RWPE2 (cell line): ENCODE measurements around the gene TMOD3.

ENCODE experiments used
- ATAC-seq: fragments of 200-7000 bp; cut with Tn5 transposase; 3 replicates; pipeline ENCODE4 v1.9.1; 2021; ENCODE audit warnings: low read depth
- DNase-seq: peaks from one replicate; pipeline ENCODE4 v3.0.0-alpha.2; 2020; ENCODE audit warnings: low spot score
- H3K27ac ChIP-seq: fragments of 450-650 bp; 2 replicates; pipeline ENCODE4 v1.5.1; 2017; ENCODE audit warnings: mild to moderate bottlenecking; ENCODE audit not compliant: poor library complexity, severe bottlenecking
- H3K27me3 ChIP-seq: fragments of 250-450 bp; sonication (Bioruptor Pico); 2 replicates; pipeline ENCODE4 v1.5.1; 2021; ENCODE audit warnings: mild to moderate bottlenecking, moderate library complexity; ENCODE audit not compliant: insufficient read depth, poor library complexity, severe bottlenecking
- H3K36me3 ChIP-seq: fragments of 250-450 bp; sonication (Bioruptor Pico); 2 replicates; pipeline ENCODE4 v1.5.1; 2020; ENCODE audit warnings: low read depth, mild to moderate bottlenecking, moderate library complexity
- H3K4me1 ChIP-seq: fragments of 250-450 bp; sonication (Bioruptor Pico); 2 replicates; pipeline ENCODE4 v1.5.1; 2021; ENCODE audit warnings: mild to moderate bottlenecking, moderate library complexity; ENCODE audit not compliant: insufficient read depth, poor library complexity, severe bottlenecking
- H3K4me3 ChIP-seq: fragments of 250-450 bp; sonication (Bioruptor Pico); 2 replicates; pipeline ENCODE4 v1.5.1; 2021; ENCODE audit warnings: mild to moderate bottlenecking, moderate library complexity; ENCODE audit not compliant: severe bottlenecking
- H3K9me3 ChIP-seq: fragments of 250-450 bp; sonication (Bioruptor Pico); 2 replicates; pipeline ENCODE4 v1.5.1; 2021; ENCODE audit warnings: mild to moderate bottlenecking, moderate library complexity; ENCODE audit not compliant: severe bottlenecking
- TF ChIP-seq, protein P1 (sequence below): fragments of 450-650 bp; IDR thresholded peaks from one replicate; pipeline ENCODE4 v1.5.1; 2017; ENCODE audit warnings: mild to moderate bottlenecking, moderate library complexity; ENCODE audit not compliant: poor library complexity, severe bottlenecking

The TMOD3 gene

DNA sequence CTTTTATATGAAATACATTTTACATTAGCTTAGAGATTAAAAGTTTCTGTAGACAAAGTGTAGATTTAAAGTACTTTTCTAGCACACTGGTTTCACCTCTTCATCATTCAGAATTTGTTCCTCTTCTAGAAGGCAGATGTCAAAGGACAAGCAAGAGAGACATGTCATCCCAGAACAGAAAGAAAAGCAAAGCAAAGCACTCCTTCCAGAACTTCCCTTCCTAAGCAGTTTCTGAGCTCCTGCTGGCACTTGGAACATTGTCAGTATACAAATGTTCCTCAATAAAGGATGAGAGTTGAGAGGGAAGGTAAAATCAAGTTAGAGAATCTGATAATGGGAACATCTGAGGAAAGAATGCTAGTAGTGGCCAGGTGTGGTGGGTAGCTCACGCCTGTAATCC, 26.2 kb downstream of the TMOD3 start:
- H3K9me3 ChIP-seq = no peaks in the 10 kb centered on the region
- ATAC-seq = no peak
- H3K27me3 ChIP-seq = no peaks in the 10 kb centered on the region
- DNase-seq = no peak
- TF ChIP-seq, protein P1, sequence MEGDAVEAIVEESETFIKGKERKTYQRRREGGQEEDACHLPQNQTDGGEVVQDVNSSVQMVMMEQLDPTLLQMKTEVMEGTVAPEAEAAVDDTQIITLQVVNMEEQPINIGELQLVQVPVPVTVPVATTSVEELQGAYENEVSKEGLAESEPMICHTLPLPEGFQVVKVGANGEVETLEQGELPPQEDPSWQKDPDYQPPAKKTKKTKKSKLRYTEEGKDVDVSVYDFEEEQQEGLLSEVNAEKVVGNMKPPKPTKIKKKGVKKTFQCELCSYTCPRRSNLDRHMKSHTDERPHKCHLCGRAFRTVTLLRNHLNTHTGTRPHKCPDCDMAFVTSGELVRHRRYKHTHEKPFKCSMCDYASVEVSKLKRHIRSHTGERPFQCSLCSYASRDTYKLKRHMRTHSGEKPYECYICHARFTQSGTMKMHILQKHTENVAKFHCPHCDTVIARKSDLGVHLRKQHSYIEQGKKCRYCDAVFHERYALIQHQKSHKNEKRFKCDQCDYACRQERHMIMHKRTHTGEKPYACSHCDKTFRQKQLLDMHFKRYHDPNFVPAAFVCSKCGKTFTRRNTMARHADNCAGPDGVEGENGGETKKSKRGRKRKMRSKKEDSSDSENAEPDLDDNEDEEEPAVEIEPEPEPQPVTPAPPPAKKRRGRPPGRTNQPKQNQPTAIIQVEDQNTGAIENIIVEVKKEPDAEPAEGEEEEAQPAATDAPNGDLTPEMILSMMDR = no peak
- H3K4me1 ChIP-seq = no peaks in the 10 kb centered on the region
- peak overlapping the region; percentile 13 for H3K27ac ChIP-seq
- no peak overlapping the region for H3K4me3 ChIP-seq
- peaks cover 26% of the 10 kb centered on the region for H3K36me3 ChIP-seq

DNA sequence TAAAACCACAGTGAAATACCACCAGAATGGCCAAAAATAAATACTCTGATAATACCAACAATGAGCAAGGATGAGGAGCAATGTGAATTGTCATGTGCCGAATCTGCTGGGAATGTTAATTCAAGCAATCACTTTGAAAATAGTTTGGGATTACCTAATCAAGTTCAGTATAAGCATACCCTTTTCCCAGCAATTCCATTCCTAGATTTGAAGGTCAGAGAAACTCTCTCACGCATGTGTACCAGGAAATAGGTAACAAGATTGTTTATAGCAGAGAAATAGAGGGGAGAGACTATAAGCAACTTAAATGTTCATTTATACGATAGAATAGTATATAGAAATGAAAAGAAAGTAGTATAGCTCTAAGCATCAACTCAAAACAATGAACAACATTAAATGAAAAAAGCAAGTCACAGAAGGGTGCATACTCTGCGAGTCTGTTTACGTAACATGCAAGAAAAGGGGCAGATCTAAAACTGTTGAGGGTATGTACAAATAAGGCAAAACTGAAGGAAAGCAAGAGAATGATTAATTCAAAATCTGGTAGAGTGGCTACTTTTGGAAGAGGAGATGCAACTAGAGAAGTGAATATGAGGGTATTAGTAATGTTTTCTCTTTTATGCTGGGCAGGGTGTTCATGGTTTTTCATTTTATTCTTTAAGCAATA, 27.4 kb downstream of the TMOD3 start:
- Histone ChIP-seq H3K27me3 (no peaks in the 10 kb centered on the region), H3K9me3 (no peaks in the 10 kb centered on the region), H3K4me3 (no peak overlapping the region), H3K36me3 (peaks cover 28% of the 10 kb centered on the region), H3K4me1 (peaks cover 11% of the 10 kb centered on the region), H3K27ac (peak overlapping the region; percentile 13)
- no peak for DNase-seq
- no peak for ATAC-seq
- TF ChIP-seq, protein P1 = no peak

DNA sequence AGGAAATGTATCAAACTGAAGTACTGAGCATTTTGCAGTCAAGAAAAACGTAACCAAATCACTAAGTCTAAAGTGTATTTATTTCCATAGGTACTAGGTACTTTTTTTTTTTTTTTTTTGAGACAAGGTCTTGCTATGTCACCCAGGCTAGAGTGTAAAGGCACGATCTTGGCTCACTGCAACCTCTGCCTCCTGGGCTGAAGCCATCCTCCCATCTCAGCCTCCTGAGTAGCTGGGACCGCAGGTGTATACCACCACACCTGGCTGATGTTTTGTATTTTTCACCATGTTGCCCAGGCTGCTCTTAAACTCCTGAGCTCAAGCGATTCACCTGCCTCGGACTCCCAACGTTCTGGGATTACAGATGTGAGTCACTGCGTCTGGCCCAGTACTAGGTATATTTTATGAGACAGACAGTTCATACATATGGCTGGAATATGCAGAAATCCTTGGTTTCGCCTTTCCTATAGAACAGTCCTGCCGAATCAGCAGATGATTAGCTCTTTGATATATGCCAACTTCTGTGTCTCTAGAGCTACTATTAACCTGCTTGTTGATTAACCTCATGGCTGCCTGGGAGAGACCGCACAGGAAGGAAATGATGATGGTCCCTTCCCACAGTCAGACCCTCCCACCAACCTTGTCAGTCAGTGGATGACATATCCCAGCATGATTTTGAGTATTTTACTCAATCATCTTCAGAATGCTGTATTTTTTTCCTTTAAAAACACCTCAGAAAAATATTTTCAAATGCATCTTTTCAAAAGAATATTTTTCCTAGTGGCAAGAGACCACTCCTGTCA, 32.3 kb downstream of the TMOD3 start:
- Histone ChIP-seq H3K4me1 (peaks cover 53% of the 10 kb centered on the region), H3K36me3 (peaks cover 61% of the 10 kb centered on the region), H3K9me3 (no peaks in the 10 kb centered on the region), H3K27me3 (no peaks in the 10 kb centered on the region), H3K27ac (peak overlapping the region; percentile 100), H3K4me3 (no peak overlapping the region)
- ATAC-seq (peak; percentile 43), DNase-seq (no peak)
- TF ChIP-seq, protein P1 = no peak

DNA sequence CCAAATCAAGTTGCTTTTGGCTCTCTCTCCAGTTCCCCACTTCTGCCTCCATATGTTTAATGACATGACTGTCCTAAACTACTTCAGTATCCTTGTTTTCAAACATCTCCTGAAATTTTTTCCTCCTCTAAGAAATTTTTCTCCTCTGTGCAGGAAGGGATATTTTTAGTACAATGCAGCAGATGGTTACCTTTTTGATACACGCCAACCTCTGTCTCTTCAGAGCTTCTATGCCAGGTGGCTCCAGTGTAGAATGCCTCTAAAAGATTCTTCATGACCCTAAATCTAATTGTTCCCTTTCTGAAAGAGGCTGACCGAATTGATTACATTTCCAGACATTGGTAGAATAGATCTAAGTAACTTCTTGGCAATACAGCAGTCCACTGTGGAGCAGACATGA, 33.7 kb downstream of the TMOD3 start:
- peaks cover 70% of the 10 kb centered on the region for H3K36me3 ChIP-seq
- H3K9me3 ChIP-seq = no peaks in the 10 kb centered on the region
- TF ChIP-seq, protein P1 = no peak
- no peak overlapping the region for H3K4me3 ChIP-seq
- peak overlapping the region; percentile 100 for H3K27ac ChIP-seq
- ATAC-seq (no peak), DNase-seq (no peak)
- H3K27me3 ChIP-seq = no peaks in the 10 kb centered on the region
- peaks cover 67% of the 10 kb centered on the region for H3K4me1 ChIP-seq
